ENCODE data around the gene CYTH4. TPM values are rescaled to one million over a fixed set of nuclear protein-coding genes. Genes with fewer than 3 reads are reported as not detected.

CYTH4 gene
- total RNA-seq, 1 donor from 2014 or later = not detected

- H3K27me3 Mint-ChIP-seq (ENCODE audit: low read depth) = peaks cover 7% of the 10 kb centered on the region
- H3K4me3 Mint-ChIP-seq (ENCODE audit: unreplicated experiment) = no peak overlapping the region
- TF ChIP-seq CTCF (IDR thresholded peaks at IDR 0.05) = no peak
- DNase-seq (ENCODE audit: low spot score) = no peak
- no peaks in the 10 kb centered on the region for H3K36me3 Mint-ChIP-seq (ENCODE audit: low read depth)
- H3K9me3 Mint-ChIP-seq (ENCODE audit: low read depth) = no peaks in the 10 kb centered on the region
- no peak overlapping the region for H3K27ac Mint-ChIP-seq (ENCODE audit: unreplicated experiment)
- peaks cover 3% of the 10 kb centered on the region for H3K4me1 Mint-ChIP-seq (ENCODE audit: low read depth)
Observed at GRCh38 chr22:37358917-37359316, 76.6 kb downstream of the CYTH4 start.

DNA sequence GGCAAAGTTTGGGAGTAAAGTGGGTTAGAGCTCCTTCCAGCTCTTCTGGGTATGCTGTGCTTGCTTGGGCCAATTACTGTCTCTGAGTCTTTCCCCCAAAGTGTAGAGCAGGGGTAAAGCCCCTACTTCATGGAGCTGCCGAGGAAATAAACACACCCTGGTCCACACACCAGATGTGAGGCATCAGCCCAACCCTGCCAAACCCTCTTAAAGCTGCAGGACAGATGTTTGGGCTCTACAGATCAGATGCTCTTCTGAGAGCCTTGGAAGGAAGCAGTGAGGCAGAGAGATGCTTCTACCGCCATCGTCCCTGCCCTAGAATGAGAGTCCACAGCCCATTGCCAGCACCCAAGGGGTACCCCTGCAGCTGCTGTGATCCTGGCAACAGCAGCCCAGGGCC is 80.3 kb downstream of the CYTH4 start:
- Mint-ChIP-seq H3K27ac (ENCODE audit: unreplicated experiment) (no peak overlapping the region), H3K9me3 (ENCODE audit: low read depth) (no peaks in the 10 kb centered on the region), H3K27me3 (ENCODE audit: low read depth) (peaks cover 4% of the 10 kb centered on the region), H3K36me3 (ENCODE audit: low read depth) (no peaks in the 10 kb centered on the region), H3K4me1 (ENCODE audit: low read depth) (peaks cover 3% of the 10 kb centered on the region), H3K4me3 (ENCODE audit: unreplicated experiment) (no peak overlapping the region)
- DNase-seq (ENCODE audit: low spot score) = no peak
- TF ChIP-seq CTCF (IDR thresholded peaks at IDR 0.05) = no peak

DNA sequence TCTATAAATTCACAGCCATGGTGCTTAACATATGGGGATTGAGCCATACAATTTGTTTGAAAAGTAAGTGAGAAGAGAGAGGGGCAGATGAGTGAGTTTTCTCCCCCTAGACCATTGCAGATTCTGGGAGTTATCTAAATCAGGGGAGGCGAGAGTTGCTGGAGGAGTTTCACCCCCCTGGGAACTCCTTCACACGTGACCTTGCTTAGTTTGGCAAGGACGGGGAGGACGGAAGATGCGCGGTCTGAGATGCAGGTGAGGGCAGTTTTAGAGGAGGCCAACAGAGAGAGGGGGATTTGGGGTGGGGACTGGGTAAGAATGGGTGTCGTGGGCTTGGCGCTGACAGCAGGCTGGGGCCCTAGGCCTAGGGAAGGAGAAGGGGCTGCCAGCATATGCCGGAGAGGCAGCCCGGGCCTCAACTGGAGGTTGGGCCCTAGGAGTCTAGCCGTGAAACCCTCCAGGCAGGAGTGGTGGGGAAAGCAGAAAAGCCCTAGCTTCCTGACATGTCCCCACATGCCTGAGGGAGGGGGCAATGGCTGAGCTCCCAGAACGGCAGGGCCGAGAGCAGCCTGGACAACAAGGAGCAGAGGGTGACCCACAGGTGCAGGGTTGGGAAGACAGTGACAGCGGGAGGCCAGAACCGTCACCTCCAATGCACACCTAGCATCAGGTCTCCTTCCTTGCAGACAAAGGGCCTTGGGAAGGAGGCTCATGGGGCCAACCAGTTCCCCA is 81.1 kb downstream of the CYTH4 start:
- no peaks in the 10 kb centered on the region for H3K9me3 Mint-ChIP-seq (ENCODE audit: low read depth)
- H3K4me1 Mint-ChIP-seq (ENCODE audit: low read depth) = peaks cover 3% of the 10 kb centered on the region
- H3K4me3 Mint-ChIP-seq (ENCODE audit: unreplicated experiment) = no peak overlapping the region
- no peak for DNase-seq (ENCODE audit: low spot score)
- no peak overlapping the region for H3K27ac Mint-ChIP-seq (ENCODE audit: unreplicated experiment)
- H3K36me3 Mint-ChIP-seq (ENCODE audit: low read depth) = no peaks in the 10 kb centered on the region
- peaks cover 4% of the 10 kb centered on the region for H3K27me3 Mint-ChIP-seq (ENCODE audit: low read depth)
- TF ChIP-seq CTCF (IDR thresholded peaks at IDR 0.05) = no peak

Other genes with a start within 250 kb of the CYTH4 start
- 26.7 to 33.0 TPM (median 28.9 TPM) in 3 replicates for gene KCTD17, start 230.8 kb upstream of the CYTH4 start, total RNA-seq
- not detected in 3 replicates for gene TMPRSS6, start 172.8 kb upstream of the CYTH4 start, total RNA-seq
- gene IL2RB, start 132.6 kb upstream of the CYTH4 start, total RNA-seq = 0.37 TPM in 1 of 3 replicates, not detected in the others
- 11.3 to 27.7 TPM (median 14.6 TPM) in 3 replicates for gene C1QTNF6, start 94.3 kb upstream of the CYTH4 start, total RNA-seq
- gene SSTR3, start 70.0 kb upstream of the CYTH4 start, total RNA-seq = not detected in 3 replicates
- gene RAC2, start 38.2 kb upstream of the CYTH4 start, total RNA-seq = 0.20 TPM in 1 of 3 replicates, not detected in the others
- gene ELFN2, start 145.0 kb downstream of the CYTH4 start, total RNA-seq = 0.65 to 1.2 TPM (median 1.1 TPM) in 3 replicates
- gene MFNG, start 203.9 kb downstream of the CYTH4 start, total RNA-seq = 1.1 to 2.1 TPM (median 1.2 TPM) in 3 replicates
- gene CARD10, start 236.9 kb downstream of the CYTH4 start, total RNA-seq = 7.0 to 14.2 TPM (median 13.5 TPM) in 3 replicates